ENCODE data around the gene CADM3. TPM values are rescaled to one million over a fixed set of nuclear protein-coding genes. Genes with fewer than 3 reads are reported as not detected.

CADM3 gene
- total RNA-seq, 2 donors from 2014 or later = 7.2 to 8.7 TPM

DNA sequence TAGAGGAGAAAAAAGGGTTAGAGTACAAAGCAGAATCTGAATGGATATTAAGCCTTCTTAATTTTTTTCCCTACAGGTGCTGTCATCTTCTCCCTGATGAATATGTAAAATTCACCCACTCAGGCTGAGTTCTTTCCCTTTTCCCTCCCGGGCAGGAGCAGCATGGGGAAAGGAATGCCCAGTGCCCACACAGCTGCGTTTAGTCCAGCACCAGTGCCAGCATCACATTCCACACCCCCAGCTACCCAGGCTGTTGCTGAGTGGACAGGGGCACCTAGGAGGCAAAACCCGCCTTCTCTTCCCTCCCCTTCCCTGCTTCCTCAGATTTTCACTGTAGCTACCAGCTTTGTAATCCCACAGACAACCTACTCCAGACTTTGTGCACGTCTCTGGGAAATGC is 3.4 kb upstream of the CADM3 start:
- no peak for DNase-seq (ENCODE audit: low spot score)
- no peak overlapping the region for H3K27ac ChIP-seq
- no peak overlapping the region for H3K4me3 ChIP-seq
- ATAC-seq (ENCODE audit: insufficient number of reproducible peaks, low FRiP score, low read depth) = no peak
- H3K36me3 ChIP-seq = no peaks in the 10 kb centered on the region
- H3K4me1 ChIP-seq (ENCODE audit: control insufficient read depth in 1 of 2, low read depth in 2 of 2) = peaks cover 0 to 11% of the 10 kb centered on the region in 2 donors
- TF ChIP-seq, protein P1, sequence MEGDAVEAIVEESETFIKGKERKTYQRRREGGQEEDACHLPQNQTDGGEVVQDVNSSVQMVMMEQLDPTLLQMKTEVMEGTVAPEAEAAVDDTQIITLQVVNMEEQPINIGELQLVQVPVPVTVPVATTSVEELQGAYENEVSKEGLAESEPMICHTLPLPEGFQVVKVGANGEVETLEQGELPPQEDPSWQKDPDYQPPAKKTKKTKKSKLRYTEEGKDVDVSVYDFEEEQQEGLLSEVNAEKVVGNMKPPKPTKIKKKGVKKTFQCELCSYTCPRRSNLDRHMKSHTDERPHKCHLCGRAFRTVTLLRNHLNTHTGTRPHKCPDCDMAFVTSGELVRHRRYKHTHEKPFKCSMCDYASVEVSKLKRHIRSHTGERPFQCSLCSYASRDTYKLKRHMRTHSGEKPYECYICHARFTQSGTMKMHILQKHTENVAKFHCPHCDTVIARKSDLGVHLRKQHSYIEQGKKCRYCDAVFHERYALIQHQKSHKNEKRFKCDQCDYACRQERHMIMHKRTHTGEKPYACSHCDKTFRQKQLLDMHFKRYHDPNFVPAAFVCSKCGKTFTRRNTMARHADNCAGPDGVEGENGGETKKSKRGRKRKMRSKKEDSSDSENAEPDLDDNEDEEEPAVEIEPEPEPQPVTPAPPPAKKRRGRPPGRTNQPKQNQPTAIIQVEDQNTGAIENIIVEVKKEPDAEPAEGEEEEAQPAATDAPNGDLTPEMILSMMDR (IDR thresholded peaks at IDR 0.05) = no peak
- no peaks in the 10 kb centered on the region for H3K9me3 ChIP-seq
- H3K27me3 ChIP-seq (replicated peaks; ENCODE audit: insufficient read depth) = no peaks in the 10 kb centered on the region

DNA sequence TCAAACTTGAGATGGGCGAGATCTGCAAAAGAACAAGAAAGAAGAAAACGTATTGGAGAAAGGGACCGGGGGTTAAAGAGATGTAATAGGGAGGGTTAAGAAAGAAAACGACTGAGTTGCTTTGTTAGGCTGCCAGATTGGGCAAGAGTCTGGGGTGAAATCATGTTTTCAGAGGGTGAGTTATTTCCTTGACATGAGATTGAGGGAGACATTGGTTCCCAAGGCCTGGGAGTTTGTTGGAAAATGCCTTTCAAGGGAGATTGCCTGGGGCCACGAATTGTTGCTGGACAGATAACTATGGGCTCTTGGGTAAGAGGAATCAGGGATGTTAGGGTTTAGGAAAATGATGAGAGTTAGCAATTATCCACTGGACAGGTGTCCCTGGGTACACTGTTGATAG is 776 bp upstream of the CADM3 start:
- Histone ChIP-seq H3K4me3 (no peak overlapping the region), H3K4me1 (ENCODE audit: control insufficient read depth in 1 of 2, low read depth in 2 of 2) (peaks cover 0 to 11% of the 10 kb centered on the region in 2 donors), H3K36me3 (no peaks in the 10 kb centered on the region), H3K27me3 (replicated peaks; ENCODE audit: insufficient read depth) (no peaks in the 10 kb centered on the region), H3K27ac (no peak overlapping the region), H3K9me3 (no peaks in the 10 kb centered on the region)
- DNase-seq (ENCODE audit: low spot score) (no peak), ATAC-seq (ENCODE audit: insufficient number of reproducible peaks, low FRiP score, low read depth) (no peak)
- TF ChIP-seq, protein P1 (IDR thresholded peaks at IDR 0.05) = no peak

DNA sequence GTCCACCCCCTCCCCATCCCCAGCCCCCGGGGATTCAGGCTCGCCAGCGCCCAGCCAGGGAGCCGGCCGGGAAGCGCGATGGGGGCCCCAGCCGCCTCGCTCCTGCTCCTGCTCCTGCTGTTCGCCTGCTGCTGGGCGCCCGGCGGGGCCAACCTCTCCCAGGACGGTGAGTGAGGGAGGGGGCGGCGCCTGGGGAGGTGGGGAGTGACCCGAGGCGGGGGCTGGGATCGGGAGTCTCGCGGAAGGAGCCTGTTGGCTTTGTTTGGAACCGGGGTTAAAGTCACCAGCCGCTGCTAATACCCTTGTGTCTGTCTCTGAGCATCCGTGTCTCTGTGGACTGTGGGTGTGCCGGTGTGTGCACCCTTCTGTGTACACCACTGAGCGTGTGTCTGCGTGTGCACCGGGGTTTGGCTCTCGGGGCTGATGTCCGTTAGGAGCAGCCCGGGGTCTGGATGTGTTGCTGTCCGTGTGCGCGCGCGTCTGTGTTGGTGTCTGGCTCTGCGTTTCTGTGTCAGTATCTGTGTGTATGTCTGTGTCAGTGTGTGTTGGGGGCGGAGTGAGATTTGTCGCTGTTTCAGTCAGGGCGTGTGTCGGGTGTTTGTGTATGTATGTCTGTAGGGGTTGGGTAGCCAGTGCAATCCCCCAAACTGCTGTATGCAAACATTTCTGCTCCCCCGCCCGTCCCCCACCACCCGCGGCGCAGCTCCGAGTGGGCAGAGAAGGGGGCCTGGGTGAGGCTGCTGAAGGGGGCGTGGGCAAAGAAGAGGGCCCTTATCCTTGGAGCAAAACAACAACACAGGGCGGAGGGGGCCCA is 480 bp downstream of the CADM3 start:
- Histone ChIP-seq H3K36me3 (no peaks in the 10 kb centered on the region), H3K27ac (no peak overlapping the region), H3K9me3 (no peaks in the 10 kb centered on the region), H3K27me3 (replicated peaks; ENCODE audit: insufficient read depth) (no peaks in the 10 kb centered on the region), H3K4me1 (ENCODE audit: control insufficient read depth in 1 of 2, low read depth in 2 of 2) (peaks cover 0 to 11% of the 10 kb centered on the region in 2 donors), H3K4me3 (peak overlapping the region; percentile 32)
- DNase-seq (ENCODE audit: low spot score) = no peak
- TF ChIP-seq, protein P1 (IDR thresholded peaks at IDR 0.05) = no peak
- no peak for ATAC-seq (ENCODE audit: insufficient number of reproducible peaks, low FRiP score, low read depth)

DNA sequence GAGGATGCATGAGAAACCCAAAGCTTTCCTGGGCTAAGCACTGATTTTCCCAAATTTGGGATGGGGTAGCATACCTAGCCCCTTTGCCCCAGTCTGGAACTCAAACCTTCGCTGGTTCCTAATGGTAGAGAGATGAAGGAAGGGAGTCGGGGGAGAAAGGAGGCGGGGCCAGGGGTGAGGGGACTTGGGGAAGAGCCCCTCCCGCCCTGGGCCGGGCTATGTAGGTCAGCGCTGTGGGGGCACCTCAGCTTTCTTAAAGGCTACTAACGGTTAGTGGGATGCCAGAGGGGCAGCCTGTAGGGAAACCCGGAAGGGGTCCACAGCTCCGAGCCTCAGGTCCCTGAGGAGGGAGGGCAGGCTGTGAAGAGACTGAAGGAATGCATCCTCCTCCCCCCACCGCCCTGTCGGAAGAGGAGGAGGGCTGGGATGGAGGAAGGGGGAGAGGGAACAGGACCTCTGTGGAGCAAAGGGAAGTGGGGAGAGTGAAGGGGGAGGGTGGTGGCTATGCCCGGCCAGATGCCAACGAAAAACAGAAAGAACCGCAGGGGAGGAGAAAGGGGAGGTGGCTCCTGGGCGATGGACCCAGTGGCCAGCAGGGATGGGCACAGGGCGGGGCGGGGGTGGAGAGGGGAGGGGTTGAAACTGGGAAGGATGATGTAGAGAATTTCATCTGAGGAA is 1.3 kb downstream of the CADM3 start:
- no peaks in the 10 kb centered on the region for H3K36me3 ChIP-seq
- no peaks in the 10 kb centered on the region for H3K27me3 ChIP-seq (replicated peaks; ENCODE audit: insufficient read depth)
- H3K4me3 ChIP-seq = peak overlapping the region; percentile 5
- DNase-seq (ENCODE audit: low spot score) = no peak
- H3K27ac ChIP-seq = no peak overlapping the region
- H3K4me1 ChIP-seq (ENCODE audit: control insufficient read depth in 1 of 2, low read depth in 2 of 2) = peaks cover 0 to 11% of the 10 kb centered on the region in 2 donors
- TF ChIP-seq, protein P1 (IDR thresholded peaks at IDR 0.05) = no peak
- ATAC-seq (ENCODE audit: insufficient number of reproducible peaks, low FRiP score, low read depth) = no peak
- no peaks in the 10 kb centered on the region for H3K9me3 ChIP-seq

DNA sequence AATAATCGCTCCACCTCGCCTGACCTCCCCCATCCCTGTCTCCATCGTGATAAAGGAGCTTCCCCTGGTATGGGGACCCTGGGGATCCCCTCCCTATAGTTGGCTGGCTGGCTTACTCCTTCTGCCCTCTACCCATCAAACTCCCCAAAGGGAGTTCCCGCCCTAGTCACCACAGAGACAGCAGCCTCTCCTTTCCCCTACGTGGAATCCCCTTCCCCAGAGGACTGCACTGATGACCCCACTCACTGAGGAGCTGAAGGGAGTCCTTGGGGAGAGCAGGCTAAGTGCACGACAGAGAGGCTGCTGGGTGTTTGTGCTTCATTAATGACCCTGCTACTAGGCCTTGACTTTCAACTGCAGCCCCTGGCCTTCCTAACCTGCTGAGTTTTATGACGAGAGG is 1.9 kb downstream of the CADM3 start:
- H3K9me3 ChIP-seq = no peaks in the 10 kb centered on the region
- H3K27ac ChIP-seq = no peak overlapping the region
- no peaks in the 10 kb centered on the region for H3K27me3 ChIP-seq (replicated peaks; ENCODE audit: insufficient read depth)
- DNase-seq (ENCODE audit: low spot score) (no peak), ATAC-seq (ENCODE audit: insufficient number of reproducible peaks, low FRiP score, low read depth) (no peak)
- TF ChIP-seq, protein P1 (IDR thresholded peaks at IDR 0.05) = no peak
- no peaks in the 10 kb centered on the region for H3K36me3 ChIP-seq
- no peak overlapping the region for H3K4me3 ChIP-seq
- H3K4me1 ChIP-seq (ENCODE audit: control insufficient read depth in 1 of 2, low read depth in 2 of 2) = peaks cover 0 to 11% of the 10 kb centered on the region in 2 donors
